HG03460 (cell line): ENCODE data around the gene ADISSP.

ENCODE experiments used
- ATAC-seq: cut with Tn5 transposase; IDR thresholded peaks from one replicate; pipeline ENCODE4 v1.9.1; 2021; ENCODE audit not compliant: unreplicated experiment

Gene ADISSP

GRCh38 chr20:3781153-3781910, 13.8 kb upstream of the ADISSP start, which contains the start of gene SPEF1:
Gene SPEF1, minus strand, starts transcription at chr20:3781448. Its CDS starts 161 bp downstream, at chr20:3781287.
- ATAC-seq = peak; percentile 65

DNA sequence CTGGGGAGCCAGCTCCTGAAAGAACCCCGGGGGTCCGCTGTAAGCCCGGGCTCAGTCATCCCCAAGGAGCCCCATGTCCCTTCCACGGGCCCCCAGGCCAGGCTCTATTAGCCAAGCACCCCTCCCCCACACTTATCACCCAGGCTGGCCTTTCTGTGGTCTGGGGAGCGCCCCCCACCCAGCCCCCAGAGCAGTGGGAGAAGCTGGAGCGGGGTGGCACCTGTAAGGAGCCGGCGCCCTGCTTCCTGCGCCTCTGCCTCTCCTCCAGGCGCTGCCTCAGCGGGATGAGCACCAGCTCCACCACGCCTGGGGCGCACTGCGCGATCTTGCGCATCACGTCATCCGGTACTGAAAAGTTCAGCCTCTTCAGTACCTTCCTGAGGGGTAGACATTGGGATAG, 11.4 kb upstream of the ADISSP start:
- ATAC-seq = no peak

DNA sequence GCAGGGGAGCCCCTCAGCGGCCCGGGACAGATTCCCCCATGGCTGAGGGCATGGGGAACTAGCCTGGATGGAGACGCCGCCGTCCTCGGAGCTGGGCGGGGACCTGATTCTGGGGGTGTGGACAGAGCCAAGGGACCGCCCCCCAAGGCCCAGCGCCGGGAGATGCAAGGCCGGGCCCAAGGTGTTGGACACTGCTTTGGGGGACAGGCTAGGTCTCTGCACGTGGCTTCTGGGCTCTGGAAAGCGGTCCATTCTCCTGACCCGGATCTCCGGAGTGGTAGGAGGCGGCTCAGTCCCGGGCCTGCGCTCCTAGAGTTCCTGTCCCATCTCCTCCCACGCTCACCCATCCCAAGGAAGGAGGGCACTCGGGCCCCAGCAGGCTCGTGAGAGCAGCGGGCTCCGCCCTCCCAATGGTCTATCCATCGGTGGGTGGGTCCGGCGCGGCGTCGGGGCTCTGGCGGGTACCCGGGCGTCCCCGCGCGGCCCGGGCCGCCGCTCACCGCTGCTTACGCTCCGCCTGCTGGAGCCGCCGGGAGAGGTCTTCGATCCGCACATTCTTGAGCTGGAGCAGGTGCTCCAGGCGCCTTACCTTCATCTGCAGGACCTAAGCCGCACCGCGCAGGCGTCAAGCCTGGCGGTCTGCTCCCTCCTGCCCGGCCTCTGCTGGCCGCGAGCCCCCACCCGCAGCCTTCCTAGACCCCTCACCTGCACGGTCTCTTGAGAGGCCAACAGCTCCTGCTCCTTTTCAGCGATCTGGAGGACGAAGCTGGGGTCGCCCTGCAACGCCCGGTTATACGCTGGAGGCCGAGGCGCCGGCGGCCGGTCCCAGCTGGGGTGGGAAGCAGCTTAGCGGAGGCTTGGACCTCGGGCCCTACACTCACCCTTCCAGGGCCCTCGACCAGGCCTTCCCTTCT, 10.4 kb upstream of the ADISSP start:
- ATAC-seq = no peak

DNA sequence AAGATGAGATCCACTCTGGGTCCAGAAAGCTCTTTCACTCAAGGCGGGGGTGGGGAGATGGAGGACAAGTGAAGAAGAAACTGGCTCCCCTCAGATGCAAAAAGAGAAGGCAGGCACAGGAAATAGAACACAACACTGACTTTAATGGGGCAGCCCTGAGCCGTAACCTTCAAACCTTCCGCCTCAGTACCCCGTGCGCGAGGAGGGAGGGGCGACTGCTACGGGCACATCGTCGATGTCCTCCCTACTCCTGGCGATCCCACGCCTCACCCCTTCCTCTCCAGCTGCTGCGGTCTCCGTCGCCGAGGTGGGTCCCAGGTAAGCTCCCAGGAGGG, 9.8 kb upstream of the ADISSP start:
- no peak for ATAC-seq

GRCh38 chr20:3775457-3776108, 8.0 kb upstream of the ADISSP start:
- ATAC-seq = no peak

GRCh38 chr20:3771552-3772058, 4.1 kb upstream of the ADISSP start:
- no peak for ATAC-seq

GRCh38 chr20:3768342-3769130, 983 bp upstream of the ADISSP start:
- peak; percentile 35 for ATAC-seq

DNA sequence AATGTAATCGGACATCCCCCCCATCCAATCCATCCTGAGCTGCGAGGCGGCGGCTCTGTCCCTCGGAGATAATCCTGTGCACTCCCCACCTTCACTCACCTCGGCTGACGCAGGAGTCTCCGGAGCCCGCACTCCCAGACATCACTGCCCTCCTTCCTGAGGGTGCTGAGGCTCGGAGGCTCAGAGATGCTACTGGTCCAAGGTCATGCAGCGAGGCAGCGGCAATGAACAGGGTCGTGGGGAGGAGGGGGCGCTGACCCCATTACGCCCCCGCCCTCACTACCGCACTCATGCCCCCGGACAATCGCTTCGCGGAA, 485 bp downstream of the ADISSP start:
- ATAC-seq = no peak

DNA sequence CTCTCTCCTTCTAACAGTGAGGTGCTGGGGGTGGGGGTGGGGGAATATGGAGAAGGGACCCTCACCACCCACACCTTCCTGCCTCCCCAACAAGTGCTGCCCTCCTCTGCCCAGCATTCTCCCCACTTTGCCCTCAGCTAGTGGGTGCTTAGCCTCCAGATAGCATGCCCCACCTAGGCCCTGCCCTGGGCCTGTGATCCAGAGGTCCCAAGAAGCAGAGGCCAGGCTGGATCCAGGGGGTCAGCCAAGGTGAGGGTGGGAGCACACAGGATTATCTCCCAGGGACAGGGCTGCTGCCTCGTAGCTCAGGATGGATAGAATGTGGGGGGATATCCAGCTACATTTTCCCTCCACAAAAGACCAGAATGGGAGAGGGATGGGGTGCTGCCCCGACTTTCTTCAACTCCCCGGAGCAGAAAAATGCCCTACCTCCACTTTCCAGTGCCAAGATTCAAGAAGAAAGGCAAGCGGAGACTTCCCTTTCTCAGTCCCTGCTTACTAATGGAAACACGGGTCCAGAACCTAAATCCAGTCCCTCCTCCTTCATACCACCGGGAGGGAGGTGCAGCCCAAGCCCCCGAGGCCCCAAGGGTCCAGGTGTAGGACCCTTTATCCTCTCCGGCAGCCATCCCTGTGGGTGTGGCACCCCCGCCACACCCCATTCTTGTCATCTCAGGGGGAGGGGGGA, 987 bp downstream of the ADISSP start:
- no peak for ATAC-seq

GRCh38 chr20:3765171-3765882, 2.2 kb downstream of the ADISSP start:
- no peak for ATAC-seq

DNA sequence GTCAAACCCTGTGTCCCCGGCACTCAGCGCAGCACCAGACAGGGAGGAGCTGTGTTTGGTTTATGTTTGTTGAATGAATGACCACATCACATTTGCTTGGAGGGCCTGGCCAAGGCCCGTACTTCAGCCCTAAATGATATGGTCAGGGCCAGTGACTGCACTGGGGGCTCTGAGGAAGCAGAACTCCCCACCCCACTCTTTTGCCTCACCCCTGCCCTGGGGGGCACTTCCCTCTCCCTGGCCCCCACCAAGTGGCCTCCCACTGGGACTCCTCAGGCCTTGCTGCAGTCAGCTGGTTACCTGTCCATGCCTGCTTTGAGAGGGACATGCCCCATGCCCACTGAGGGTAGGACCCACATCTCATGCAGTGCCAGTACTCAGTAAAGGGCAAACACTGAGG, 2.9 kb downstream of the ADISSP start:
- no peak for ATAC-seq

DNA sequence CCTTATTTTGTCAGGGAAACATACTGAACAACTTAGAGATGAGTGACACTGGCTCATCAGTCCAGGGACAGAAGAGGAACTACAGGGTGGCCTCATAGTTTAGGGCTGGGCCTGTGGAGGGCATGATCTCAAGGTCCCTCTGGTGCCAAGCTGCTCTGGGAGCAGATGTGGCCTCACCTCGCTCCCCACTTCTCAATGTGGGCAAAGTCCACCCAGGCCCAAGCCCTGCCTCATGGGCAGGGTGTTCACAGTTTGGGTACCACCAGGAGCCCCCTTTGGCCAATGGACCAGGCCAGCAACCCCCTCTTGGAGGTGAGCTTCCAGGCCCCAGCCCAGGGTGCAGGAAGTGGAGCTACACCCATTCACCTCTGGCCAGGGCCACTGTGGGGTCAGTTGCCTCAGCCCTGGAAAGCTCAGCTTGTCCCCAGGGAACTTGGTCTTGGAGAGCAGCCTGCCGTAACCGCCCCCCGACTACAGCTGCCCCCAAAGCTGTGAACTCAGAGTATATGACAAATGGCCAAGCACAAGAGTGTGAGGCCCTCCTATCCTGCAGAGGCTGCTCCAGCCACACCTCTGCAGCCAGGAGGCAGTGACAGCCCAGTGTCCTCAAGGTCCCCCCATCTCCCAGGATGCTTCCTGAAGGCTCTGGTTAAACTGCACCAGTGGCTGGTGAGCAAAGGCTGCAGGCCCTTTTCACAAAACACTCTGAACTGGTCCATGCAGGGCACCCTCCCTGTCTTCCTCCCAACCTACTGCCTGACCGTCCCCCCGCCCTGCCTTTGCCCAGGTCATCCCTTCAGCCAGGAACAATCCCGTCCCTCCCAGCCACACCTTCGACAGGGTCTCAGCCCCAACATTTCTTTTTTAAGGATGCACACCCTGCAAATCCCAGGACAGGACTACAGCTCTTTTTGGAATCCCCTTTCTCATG, 3.6 kb downstream of the ADISSP start:
- ATAC-seq = no peak

DNA sequence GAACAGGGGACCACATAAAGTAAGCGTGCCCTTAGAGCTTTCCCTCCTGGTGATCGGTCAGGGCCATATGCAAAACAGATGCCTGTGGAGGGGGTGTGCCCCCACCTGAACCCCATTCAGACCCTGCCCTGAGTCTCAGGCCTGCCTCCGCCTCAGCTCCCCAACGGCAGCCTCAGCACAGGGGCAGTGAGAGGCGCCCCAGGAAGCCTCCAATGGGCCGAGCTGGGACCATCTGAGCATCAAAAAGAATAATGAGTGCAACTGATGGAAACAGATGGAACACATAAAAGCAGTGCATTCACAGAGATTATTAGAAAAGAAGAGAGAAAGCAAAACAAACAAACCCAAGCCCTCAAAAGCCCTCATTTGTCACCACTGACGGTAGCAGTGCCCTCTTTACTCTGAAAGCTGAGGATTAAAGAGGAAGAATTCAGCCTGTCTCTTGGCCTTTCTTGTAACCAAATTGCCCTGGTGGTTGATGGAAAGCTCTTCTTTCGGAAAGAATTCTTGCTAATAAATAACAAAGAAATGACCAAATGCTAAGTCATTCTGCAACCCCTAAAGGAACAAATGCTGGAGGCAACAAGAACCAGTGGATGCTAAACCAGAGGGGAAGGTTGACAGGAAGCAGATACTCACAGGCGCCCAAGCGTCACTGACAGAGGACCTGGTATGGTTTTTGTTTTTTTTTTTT, 6.8 kb downstream of the ADISSP start:
- no peak for ATAC-seq

GRCh38 chr20:3759884-3760283, 7.7 kb downstream of the ADISSP start:
- ATAC-seq = no peak

- no peak for ATAC-seq
Measured at GRCh38 chr20:3759316-3759823, 8.2 kb downstream of the ADISSP start.

DNA sequence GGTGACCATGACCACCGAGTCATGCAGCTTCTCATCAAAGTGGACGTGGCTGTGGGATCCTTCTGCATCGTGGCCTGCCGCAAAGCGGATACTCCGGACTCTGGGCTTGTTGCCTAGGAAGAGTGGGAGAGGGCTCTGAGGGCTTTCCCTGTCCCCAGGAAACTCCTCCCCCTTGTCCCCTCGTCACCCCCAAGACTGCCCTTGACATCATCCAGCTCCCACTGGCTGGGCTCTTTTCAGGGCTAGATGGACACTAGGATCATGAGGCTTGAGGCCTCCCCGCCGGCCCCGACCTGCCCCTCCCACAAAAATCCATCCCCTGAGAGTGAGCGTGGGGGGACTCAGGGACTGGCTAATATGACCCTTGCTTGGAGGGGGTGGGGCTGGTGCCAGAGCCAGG, 9.0 kb downstream of the ADISSP start:
- no peak for ATAC-seq

GRCh38 chr20:3757268-3757667, 10.3 kb downstream of the ADISSP start:
- ATAC-seq = no peak
